NK-92 (cell line): ENCODE data around the gene SUCLA2.

Source experiments
- DNase-seq: peaks from one replicate; lab custom pipeline; 2025; ENCODE audit not compliant: unreplicated experiment; lab: John Stamatoyannopoulos, UW

Gene SUCLA2

GRCh38 chr13:47904891-47905290 is 96.2 kb downstream of the SUCLA2 start:
- no peak for DNase-seq

DNA sequence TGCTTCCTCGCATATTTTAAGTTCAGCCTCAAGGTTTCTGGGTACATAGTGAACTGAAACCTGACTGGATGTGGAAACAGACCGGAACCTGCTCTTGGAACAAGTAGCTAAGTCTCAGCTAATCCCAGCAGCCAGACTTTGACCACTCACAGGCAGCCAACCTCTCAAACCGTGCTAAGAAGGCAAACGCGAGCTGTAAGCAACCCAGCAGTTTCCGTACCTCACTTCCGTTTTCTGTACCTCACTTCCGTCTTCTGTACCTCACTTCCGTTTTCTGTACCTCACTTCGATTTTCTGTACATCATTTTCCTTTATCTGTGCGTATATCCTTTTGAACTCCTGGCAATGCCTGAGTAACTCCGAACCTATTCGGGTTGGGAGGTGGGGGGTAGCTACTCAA is 96.8 kb downstream of the SUCLA2 start:
- DNase-seq: no peak

DNA sequence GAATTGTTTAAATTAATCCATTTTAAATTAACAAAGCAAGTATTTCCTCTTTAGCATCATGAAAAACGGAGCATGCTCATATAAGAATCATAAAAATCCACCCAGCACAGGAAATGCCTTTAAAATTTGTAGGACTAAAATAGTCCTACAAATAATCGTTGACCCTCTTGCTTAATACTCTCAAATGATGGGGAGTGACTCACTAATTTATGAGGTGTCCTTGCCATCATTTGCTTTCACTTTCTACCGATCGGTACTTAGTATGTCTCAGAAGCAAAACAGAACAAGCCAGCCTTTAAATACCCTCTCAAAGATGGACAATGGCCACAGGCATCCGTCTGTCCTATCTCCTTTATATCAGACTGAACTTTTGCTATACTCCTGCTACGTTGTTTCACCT is 97.2 kb downstream of the SUCLA2 start:
- DNase-seq: no peak

- no peak for DNase-seq
Measured at GRCh38 chr13:47901441-47901840, 99.6 kb downstream of the SUCLA2 start.

DNA sequence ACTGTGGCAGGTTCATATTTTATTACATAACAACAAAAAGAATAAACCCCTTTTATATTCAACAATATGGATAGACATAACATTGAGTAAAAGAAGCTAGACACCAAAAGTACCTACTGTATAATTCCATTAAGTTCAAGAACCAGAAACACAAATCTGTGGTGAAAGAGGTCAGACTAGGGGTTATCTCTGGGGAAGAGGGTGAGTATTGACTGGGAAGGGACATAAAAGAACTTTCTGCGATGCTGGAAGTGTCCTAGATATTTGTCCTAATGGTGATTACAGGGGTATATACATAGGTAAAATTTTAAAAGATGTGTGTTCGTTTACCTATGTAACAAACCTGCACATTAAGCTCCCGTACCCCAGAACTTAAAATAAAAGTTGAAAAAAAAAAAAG is 103.0 kb downstream of the SUCLA2 start:
- no peak for DNase-seq

- no peak for DNase-seq
Measured at GRCh38 chr13:47897411-47898050, 103.5 kb downstream of the SUCLA2 start.

DNA sequence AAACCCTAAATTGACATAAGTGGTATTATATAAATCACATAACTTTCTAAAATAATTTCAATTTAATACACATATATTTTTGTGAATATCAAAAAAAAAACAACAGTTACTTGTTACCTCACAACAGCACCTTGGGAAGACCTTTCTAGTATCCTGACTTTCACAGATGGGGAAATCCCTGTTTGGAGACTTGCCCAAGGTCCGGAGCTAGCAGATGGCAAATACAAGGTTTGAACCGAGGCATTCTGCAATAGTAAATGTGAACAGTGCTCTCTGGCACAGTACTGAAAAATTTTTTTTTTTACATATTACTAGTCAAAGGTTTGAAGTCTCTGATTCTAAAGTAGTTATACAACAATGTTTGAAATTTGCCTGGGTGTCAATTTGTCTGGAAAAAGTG is 104.5 kb downstream of the SUCLA2 start:
- no peak for DNase-seq

GRCh38 chr13:47896111-47896510 is 105.0 kb downstream of the SUCLA2 start:
- no peak for DNase-seq

DNA sequence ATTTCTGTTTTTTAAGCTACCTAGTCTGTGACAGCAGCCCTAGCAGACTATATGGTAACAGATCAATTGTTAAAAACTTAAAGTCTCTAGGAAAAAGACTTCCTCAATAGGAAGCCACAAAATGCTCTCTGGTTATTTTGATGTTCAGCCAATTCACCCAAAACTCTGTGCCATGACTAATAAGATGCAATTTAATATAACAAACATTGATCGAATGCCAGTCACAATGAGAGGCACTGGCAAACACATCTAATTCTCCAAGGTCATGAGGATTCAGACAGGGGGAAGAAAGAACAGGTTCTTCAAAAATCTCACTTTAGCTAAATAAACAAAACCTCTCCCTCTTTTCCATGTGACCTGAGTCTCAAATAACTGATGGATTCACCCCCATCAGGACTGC is 107.5 kb downstream of the SUCLA2 start:
- no peak for DNase-seq
